ENCODE results near the gene MAPKAPK2.
A peak's percentile ranks its signal among the peaks of the same experiment; 100 is the strongest.

Gene MAPKAPK2

DNA sequence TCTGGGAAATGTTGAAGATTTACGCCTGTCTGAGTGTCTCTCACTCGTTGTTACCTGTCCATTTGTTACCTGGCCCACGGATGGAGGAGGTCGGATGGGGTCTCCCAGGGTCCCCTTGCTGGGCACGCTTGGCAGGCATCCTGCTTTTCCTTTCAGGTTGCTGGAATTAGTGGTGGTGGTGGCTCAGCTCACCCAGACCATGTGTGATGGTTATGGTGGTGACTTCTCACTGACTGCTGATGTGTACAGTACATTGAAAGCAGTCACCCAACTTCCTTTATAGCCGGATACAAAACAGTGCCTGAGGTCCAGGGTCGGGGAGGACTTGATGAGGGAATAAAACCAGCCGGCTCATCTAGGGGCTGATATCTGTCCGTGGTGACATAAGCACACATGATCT lies 19.5 kb downstream of the MAPKAPK2 start:
- DNase-seq (ENCODE audit: low read depth in 2 of 2), result no peak

DNA sequence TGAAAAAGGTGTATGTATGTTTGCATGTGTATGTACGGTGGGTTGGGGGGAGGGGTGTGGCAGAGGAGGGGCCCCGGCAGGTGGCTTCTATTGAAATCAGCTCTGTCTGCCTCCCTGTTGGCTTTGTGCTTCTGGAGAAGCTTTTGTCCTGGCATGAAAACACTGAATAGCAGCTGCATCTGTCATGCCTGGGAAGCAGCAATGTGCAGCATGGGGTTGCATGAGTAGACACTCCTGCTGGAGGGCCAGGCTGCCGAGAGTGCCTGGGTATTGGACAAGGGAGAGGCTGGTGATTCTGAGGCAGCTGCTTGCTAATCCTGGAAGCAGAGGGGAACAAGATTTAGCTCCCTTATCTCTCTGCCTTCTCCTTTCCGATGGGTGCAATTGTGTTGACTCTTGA lies 20.5 kb downstream of the MAPKAPK2 start:
- DNase-seq (ENCODE audit: low read depth in 2 of 2), result no peak

DNA sequence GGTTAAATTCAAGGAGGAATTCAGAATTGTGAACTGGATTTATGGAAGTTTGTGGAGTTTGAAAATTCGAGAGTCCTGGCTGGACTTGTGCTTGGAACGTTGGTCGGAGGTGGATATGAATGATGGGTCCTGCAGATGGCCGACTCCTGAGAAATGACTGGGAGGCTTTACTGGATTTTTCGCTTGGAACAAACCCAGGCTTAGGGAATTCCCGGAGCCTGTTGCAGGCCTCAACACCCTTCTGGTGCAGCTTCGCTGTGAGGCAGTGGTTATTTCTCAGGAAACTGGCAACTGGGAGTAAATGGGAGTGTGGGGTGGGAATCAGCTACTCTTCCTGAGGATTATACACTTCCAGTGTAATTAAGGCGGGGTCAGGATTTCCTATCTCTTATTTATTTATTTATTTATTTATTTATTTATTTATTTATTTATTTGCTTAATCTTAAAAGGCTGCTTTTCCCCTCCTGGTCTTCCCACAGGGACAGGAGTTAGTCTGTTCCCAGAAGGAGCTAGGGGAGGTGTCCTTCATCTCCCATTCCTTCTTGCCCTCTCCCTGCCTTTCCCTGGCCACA lies 21.1 kb downstream of the MAPKAPK2 start:
- no peak for DNase-seq (ENCODE audit: low read depth in 2 of 2)

DNA sequence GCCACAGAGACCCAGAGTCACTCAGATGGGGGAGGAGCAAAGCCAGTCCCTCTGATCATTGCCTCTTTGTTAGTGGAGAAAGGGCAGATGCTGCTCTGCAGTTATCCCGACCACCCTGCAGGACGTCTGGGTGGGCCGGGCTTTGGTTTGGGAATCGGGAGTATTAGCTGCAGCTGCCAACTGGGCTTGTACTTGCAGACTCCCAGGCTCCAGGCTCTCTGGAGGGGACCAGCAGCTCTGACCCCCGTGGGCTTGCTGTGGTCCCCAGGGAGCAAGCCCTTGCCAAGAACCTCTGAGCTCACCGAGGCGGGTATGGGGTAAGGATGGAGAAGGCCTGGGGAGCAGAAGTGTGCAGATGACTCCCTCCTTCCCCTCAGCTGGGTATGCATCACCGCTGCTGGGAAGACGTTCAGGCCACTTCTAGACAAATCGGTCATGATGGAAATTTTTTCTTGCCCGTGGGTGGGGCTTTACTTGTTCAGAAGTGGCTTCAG lies 21.6 kb downstream of the MAPKAPK2 start:
- DNase-seq (ENCODE audit: low read depth in 2 of 2), result peak; percentile 61 to 70

DNA sequence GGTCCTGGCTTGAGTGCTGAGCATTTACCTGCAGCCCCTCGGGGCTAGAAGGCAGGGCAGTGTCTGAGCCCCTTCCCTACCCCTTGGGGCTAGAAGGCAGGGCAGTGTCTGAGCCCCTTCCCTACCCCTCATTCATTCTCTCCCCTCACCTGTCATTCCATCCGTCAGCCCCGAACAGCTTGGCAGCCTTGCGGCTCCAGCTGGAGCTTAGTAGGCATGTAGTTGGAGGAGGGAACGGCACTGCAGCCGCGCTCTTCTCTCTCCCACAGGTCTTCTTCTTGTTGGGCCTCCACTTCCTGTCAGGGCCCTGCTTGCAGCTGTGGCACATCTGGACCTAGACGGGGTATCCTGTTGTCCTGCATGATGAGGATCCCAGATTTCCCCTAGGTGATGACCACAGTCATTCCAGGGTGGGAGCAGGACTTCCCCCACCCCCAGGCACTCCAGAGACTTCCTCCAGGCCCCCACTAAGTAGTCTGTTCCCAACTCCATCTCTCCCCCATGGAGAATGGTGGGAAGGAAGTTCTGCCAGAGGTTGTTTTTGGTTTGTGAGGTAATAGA lies 22.2 kb downstream of the MAPKAPK2 start:
- no peak for DNase-seq (ENCODE audit: low read depth in 2 of 2)

DNA sequence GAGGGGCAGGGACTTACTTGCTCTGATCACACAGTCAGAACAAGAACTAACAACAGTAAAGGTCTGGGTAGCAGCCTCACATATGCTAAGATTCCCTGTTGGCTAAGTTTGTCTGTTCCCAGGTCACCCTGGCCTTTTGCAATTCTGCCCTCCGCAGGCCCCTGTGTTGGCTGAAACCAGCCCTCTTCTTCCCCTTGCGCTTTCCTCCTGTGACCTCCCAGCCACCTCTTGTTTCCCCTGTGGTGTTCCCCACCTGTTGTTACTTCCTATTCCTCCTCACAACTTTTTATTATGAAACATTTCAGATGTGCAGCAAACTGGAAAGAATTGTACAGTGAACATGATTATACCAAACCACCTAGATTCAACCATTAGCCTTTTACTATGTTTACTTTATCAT lies 23.4 kb downstream of the MAPKAPK2 start:
- no peak for DNase-seq (ENCODE audit: low read depth in 2 of 2)

DNA sequence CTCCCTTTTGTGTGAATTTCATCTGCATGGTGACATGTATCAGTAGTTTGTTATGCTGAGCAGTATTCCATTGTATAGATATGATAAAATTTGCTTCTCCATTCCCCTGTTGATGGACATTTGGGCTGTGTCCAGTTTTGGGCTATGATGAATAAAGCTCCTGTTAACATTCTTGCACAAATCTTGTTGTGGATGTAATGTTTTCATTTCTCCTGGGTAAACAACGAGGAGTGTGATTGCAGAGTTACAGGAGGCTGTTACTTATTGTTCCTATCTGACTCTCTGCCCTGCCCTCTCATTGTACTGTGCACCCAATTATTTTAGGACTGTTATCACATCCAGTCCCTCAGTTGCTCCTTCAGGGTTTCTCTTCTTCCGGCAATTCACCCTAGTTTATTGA lies 24.2 kb downstream of the MAPKAPK2 start:
- no peak for DNase-seq (ENCODE audit: low read depth in 2 of 2)

DNA sequence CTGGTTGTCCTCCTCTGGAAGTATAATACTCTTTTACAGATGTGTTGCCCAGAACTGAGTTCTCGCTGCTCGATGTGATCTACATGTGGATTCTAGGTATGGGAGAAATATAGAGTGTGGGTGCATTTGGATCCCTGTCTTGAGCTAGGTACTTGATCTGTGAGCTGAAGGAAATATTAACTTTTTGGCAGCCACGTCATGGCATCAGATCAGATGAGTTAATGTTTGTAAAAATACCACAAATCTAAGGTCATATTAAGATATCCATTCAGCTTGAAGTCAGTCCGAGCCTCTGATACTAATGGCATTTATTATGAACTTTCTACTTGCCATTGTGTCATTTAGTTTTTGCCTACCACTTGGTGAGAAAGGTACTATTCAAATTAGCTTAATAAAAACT lies 24.6 kb downstream of the MAPKAPK2 start:
- DNase-seq (ENCODE audit: low read depth in 2 of 2), result no peak

DNA sequence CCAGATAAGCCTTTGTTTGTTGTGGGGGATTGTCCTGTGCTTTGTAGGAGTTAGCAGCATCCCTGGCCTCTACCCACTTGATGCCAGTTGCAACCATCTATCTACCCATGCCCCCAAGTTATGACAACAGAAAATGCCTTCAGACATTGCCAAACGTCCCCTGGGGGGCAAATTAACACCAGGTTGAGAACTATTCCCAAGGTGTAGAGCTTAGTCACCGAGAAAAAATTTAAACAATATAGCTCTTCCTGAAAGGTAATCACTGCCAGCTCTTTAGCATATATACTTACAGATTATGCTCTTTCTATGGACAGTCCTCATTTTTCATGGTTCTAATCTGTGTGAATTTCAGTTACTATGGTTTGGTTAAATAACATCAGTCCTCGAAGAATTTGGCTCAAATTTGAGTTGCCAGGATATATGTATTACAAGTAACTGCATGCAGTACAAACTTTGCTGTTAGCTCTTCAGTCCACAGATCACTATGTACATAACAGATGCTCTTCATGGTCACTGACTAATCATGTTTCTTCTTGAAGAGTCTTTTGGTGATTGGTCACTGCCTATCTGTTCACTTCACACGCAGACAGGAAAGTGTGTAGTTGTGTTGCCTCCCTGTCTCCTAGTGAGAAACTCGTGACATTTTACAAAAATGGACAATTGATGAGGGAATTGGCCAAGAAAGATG lies 25.2 kb downstream of the MAPKAPK2 start:
- no peak for DNase-seq (ENCODE audit: low read depth in 2 of 2)

DNA sequence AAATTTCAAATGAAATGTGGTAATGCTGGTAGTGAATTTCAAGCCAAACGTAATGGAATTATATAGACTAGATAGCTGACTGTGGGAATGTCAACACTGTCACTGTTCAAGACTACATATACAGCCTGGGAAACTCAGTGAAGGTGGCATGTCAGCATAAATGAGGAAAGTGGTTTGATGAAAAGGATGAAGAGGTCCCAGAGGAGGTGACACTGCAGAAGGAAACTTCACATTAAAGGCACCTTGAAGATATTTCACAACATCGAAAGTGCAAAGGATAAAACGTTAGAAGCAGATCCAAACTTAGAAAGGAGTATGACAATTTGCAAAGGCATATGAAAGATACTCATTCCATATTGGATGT lies 25.7 kb downstream of the MAPKAPK2 start:
- no peak for DNase-seq (ENCODE audit: low read depth in 2 of 2)

DNA sequence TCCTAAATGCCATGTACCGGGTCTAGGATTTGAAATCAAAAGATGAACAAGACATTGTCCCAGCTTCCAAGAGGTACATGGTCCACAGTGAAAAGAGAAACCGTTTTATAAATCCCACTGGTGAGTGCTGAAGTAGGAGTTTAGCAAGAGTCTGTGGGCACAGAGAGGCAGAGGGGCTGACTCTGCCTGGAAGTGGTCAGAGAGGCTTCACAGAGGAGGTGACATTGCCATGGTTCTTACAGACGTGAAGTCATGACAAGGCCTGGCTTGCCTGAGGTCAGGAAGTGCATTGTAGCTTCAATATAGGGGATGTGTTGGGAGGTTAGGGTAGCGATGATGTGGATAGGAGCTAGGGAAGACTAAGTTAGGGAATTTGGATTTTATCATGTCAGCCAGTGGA lies 28.4 kb downstream of the MAPKAPK2 start:
- no peak for DNase-seq (ENCODE audit: low read depth in 2 of 2)

DNA sequence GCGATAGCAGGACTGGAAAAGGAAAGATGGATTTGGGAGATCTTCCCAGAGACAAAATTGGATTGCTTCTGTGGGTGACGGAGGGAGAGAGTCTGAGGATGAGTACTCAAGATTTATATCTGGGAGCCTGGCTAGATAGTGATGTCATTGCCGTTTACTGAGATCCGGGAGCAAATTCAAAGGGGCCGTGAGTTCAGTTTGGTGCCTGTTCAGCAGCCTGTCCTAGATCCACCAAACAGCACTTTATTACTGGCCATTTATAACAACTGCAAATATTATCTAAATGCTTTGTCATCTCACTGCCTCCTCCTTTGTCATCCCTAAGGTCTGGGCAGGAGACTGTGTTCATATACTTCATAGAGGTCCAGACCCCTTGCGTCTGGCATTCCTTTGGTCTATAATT lies 29.2 kb downstream of the MAPKAPK2 start:
- DNase-seq (ENCODE audit: low read depth in 2 of 2), result no peak

DNA sequence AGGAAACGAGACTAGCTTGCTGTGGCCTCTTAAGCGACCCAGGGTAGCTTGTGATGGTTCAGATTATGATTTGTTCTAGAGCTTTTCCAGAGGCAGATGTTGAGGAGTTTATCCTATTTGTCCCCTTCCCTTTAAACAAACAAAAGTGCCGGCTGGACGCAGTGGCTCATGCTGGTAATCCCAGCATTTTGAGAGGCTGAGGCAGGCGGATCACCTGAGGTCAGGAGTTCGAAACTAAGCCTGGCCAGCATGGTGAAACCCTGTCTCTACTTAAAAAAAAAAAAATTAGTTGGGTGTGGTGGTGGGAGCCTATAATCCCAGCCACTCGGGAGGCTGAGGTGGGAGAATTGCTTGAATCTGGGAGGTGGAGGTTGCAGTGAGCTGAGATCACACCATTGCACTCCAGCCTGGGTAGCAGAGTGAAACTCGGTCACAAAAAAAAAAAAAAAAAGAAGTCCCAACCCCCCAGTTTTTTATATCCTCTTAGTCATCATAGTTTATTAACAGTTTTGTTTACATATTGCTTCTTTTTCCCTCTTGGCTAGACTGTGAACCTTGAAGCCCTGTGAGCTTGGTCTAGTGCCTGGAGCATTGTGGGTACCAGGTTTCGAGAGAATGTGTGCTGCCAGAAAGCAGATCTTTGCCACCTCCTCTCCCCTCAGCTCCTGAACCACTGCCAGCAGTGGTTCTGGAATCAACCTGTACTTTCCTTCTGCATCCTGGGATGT lies 29.8 kb downstream of the MAPKAPK2 start:
- DNase-seq (ENCODE audit: low read depth in 2 of 2), result no peak

DNA sequence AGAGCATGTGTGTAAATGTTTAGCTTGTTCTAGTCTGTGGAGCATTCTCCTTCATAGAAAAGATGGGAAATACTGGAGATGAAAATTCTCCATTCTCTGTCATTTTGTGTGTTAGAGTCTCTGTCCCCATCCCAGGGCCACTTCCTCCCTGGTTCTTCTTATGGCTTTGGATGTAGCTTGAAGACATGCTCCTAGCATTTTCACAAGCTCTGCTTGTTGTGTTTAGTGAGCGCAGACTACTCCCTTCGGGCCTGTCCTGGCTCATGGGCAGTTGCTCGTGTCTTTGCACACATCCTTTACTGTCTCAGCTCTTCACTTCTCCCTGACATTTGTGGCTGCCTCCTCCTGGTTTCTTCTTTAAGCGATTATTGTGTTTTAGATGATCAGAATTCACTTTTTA lies 30.4 kb downstream of the MAPKAPK2 start:
- DNase-seq (ENCODE audit: low read depth in 2 of 2), result no peak

DNA sequence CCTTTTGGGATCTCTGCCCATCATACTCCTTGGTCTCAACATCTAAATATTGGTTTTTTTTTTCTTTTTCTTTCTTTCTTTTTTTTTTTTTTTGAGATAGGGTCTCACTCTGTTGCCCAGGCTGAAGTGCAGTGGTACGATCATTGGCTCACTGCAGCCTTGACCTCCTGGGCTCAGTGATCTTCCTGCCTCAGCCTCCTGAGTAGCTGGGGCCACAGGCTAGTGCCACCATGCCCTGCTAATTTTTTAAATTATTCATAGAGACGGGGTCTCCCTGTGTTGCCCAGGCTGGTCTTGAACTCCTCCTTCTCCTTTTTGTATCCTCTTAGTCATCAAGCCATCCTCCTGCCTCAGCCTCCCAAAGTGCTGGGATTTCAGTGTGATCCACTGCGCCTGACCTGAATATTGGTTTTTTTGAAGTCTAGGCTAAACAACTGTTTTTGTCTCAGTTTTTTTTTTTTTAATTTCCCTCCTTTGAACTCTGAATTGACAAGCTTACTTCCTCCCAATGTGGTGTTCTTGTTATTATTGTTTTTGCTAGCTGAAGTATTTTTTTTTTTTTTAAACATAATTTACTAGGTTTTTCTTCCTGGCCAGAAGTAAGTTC lies 30.9 kb downstream of the MAPKAPK2 start:
- DNase-seq (ENCODE audit: low read depth in 2 of 2), result no peak

DNA sequence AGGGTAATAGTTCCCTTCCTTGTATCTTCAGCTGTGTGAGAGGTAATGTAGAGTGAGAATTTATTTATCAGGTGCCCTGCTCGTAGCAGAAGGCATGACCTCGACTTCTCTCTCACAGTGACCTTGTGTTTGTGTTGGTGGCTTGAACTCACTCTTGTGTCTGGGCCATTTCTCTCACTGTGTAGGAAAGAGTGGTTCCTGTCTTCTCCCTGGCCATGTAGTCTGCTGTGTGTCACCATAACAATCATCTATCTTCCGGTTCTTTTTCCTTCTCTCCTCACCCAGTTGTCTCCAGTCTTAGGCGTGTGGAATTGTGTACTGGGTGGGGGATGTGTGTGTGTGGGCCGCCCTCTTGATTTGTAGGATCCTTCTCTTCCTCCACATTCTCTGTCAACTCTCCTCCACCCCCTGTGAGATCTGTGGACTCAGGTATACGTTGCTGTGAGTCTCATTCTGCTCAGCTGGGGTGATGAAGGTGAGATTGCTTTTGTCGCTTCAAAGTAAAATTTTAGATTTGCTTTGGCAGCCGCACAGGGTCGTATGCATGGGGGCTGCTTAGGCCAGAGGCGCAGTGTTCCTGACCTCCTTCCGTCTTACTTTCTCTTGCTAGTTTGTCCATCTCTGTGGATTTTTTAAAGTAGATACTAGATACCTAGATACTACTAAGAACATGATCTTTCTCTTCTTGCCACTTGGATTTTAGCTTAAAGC lies 31.6 kb downstream of the MAPKAPK2 start:
- DNase-seq (ENCODE audit: low read depth in 2 of 2), result no peak

DNA sequence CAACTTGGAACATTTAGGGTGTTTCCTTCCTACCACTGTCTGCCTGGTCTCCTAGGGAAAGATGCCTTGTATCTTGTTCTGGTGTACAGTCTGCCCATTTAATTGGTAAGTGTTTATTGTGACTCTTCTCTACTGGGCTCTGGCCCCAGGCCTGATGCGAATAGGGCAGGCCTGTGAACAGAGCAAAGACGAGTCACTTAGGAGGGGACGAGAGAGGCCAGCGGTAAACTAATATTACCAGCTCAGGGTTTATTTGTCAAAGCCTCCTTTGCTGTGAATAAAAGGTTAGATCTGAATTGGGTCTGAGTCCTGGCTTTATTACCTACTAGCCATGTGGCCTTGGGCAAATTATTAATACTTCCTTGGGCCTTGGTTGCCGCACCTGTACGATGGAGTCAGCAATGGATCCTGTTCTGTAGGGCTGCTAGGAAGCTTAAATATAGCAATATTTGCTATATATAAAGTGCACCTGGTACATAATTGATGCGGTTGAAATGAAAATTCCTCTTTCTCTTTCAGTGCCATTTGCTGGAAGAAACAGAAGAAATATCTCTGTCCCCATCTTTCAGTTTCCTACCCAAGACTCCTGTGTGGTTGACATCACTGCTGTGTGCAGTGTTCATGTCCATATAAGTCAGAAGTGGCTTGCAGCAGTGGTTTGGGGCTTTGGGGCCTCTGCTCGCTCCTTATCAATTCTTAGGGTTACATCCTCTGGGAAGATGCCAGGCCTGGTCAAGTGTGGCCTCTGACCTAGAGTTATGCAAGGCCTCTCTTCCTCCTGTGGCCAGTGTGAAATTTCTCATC lies 32.4 kb downstream of the MAPKAPK2 start:
- DNase-seq (ENCODE audit: low read depth in 2 of 2), result no peak

DNA sequence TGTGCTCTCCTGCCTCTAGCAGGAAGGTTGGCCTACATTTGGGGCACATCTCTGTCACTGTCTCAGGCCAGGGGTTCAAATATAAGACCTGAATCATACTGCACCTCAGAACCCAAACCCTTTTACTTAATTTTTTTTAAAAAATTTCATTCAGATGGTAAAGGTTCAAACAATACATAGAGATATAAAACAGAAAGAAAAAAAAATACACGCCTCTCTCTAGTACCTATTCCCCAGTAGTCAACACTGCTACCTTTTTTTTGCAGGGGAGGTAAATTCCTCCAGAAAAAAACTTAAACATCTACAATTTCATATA lies 32.9 kb downstream of the MAPKAPK2 start:
- no peak for DNase-seq (ENCODE audit: low read depth in 2 of 2)

DNA sequence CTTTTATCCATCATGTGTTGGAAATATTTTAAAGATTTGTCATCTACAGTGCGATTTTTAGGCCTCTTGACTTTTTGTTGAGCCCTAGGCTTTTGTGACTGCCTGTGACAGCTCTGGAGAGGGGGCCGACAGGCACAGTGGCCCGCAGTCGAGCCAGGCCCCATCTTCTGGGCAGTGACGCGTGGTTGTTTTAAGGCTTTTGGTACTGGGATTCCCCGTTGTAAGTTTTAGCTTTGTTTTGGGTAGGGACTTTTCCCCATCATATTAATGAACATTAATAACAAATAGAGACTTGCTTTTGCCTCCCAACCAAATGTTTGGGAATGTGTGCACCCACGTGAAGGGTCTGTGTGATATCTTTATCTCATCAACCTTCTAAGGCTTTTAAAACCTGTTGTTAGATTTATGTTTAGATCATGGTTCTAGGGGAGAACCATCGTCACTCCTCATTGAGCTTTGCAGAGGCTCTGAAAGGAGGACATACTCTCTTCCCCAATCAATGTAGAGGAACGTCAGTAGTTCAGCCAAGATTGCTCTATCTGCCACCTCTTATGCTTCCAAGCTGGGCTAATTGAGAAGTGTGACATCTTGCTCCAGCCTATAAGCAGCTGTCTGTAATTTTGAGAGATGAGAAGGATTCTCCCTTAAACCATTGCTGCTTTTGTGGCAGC lies 34.6 kb downstream of the MAPKAPK2 start:
- no peak for DNase-seq (ENCODE audit: low read depth in 2 of 2)

DNA sequence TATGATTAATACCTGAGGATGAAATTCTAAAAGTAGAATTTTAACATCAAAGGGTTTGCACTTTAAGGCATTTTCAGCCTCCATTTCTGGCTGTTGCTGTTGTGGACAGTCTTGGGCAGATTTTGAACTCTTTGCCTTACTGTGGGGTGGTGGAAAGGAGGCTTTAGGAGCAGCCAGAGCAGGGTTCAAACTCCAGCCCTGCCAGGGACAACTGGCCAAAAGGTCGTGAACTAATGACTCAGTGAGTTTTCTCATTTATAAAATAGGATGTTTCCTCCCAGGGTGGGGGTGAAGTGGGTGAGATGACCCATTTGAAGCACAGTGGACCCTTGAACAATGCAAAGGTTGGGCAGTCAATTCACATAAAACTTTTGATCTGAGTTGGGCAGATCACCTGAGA lies 36.7 kb downstream of the MAPKAPK2 start:
- DNase-seq (ENCODE audit: low read depth in 2 of 2), result no peak

Data from stimulated activated CD8-positive, alpha-beta memory T cell treated with anti-CD3 and anti-CD28 coated beads, Interleukin-15, amount 100 ng/mL, for 48 hours (primary cell).